Type B pancreatic cell (in vitro differentiated cells): ENCODE measurements around the gene NBAS. TPM values are rescaled to one million over a fixed set of nuclear protein-coding genes. Genes with fewer than 3 reads are reported as not detected.

ENCODE experiments used
- DNase-seq: peaks from one replicate; pipeline ENCODE4 v3.0.0; 2021; ENCODE audit warnings: mixed read lengths; ENCODE audit not compliant: unreplicated experiment; ENCODE audit errors: extremely low spot score
- H3K27ac Mint-ChIP-seq: 2 replicates; pipeline ENCODE4 v1.8.0; 2021; ENCODE audit warnings: mild to moderate bottlenecking, mixed read lengths
- H3K27me3 Mint-ChIP-seq: 2 replicates; pipeline ENCODE4 v1.8.0; 2021; ENCODE audit warnings: mixed read lengths
- H3K36me3 Mint-ChIP-seq: 2 replicates; pipeline ENCODE4 v1.8.0; 2021; ENCODE audit warnings: mixed read lengths
- H3K4me1 Mint-ChIP-seq: one replicate; pipeline ENCODE4 v1.8.0; 2021; ENCODE audit warnings: mixed read lengths; ENCODE audit not compliant: unreplicated experiment
- H3K4me3 Mint-ChIP-seq: 2 replicates; pipeline ENCODE4 v1.8.0; 2021; ENCODE audit warnings: mild to moderate bottlenecking, mixed read lengths
- H3K9me3 Mint-ChIP-seq: 2 replicates; pipeline ENCODE4 v1.8.0; 2021; ENCODE audit warnings: mixed read lengths
- total RNA-seq: library from RNA; stranded (reverse); gene quantifications from 2 replicates; pipeline ENCODE4 v1.2.1, GENCODE V29; 2021; ENCODE audit warnings: low replicate concordance
- TF ChIP-seq, protein P1 (sequence below): fragments of 200-600 bp; sonication (generic); conservative IDR thresholded peaks from 2 replicates; pipeline ENCODE4 v1.5.0; 2021; ENCODE audit warnings: antibody characterized with exemption, mild to moderate bottlenecking

Gene NBAS
- total RNA-seq, 1 donor from 2014 or later, result 53.5 TPM

DNA sequence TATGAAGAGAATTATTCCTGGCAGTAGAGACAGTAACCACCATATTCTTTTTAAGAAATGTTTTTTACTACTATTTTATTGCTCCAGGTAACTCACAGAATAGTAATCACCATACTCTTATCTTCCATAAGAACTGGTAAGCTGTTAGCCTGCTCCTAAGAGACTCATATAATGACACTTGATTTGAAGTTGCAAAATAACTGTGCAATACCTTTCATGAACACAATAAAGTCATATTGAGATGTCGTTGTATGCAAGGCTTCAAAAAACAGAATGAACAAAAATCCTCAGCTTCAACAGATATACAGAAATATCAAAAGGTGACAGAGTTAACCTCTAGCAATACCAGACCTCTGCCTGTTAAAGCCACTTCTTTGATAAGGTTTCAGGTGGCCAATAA lies 360.1 kb downstream of the NBAS start:
- Mint-ChIP-seq H3K4me3 (no peak overlapping the region), H3K9me3 (peaks cover 1% of the 10 kb centered on the region), H3K27ac (no peak overlapping the region), H3K27me3 (no peaks in the 10 kb centered on the region), H3K4me1 (no peaks in the 10 kb centered on the region), H3K36me3 (peaks cover 9% of the 10 kb centered on the region)
- TF ChIP-seq, protein P1, sequence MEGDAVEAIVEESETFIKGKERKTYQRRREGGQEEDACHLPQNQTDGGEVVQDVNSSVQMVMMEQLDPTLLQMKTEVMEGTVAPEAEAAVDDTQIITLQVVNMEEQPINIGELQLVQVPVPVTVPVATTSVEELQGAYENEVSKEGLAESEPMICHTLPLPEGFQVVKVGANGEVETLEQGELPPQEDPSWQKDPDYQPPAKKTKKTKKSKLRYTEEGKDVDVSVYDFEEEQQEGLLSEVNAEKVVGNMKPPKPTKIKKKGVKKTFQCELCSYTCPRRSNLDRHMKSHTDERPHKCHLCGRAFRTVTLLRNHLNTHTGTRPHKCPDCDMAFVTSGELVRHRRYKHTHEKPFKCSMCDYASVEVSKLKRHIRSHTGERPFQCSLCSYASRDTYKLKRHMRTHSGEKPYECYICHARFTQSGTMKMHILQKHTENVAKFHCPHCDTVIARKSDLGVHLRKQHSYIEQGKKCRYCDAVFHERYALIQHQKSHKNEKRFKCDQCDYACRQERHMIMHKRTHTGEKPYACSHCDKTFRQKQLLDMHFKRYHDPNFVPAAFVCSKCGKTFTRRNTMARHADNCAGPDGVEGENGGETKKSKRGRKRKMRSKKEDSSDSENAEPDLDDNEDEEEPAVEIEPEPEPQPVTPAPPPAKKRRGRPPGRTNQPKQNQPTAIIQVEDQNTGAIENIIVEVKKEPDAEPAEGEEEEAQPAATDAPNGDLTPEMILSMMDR, result no peak
- DNase-seq, result no peak

DNA sequence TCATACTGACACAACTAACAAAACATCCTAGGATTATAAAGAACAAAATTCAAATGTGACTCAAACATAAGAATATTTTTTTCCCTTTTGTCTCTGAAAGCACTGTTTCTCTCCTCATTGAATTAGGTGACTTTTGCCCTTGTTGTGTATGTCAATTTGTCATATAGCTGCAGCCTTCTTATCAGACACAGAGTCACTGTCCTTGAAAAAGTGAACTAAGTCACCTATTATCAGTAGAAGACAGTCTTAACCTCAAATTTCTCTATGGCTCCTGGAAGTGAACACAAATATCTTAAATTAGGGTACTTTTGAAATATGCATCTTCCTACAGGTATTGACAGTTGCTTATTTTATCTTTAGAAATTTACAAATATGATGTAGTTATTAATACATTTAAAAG lies 360.6 kb downstream of the NBAS start:
- Mint-ChIP-seq H3K4me1 (no peaks in the 10 kb centered on the region), H3K36me3 (peaks cover 7% of the 10 kb centered on the region), H3K9me3 (no peaks in the 10 kb centered on the region), H3K27ac (no peak overlapping the region), H3K27me3 (no peaks in the 10 kb centered on the region), H3K4me3 (no peak overlapping the region)
- DNase-seq, result no peak
- TF ChIP-seq, protein P1, result no peak

DNA sequence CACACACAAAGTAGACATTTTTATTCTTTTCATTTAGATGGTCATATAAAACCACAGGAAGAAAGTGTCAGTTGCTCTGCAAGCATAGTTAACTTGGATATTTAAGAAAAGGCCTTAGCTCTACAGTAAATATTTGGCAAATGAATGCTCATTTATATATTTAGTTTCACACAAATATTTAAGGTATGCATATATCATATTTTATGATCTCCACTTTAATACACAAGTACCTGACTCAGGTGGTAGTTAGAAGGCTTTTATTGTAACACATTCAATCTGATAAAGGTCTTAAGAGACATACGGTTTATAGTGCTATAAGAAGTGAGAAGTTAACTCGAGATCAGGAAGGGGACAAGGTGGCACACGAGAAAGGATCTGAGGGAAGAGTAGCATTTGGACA lies 363.1 kb downstream of the NBAS start:
- H3K27me3 Mint-ChIP-seq, result no peaks in the 10 kb centered on the region
- H3K36me3 Mint-ChIP-seq, result peaks cover 13% of the 10 kb centered on the region
- no peaks in the 10 kb centered on the region for H3K9me3 Mint-ChIP-seq
- no peak overlapping the region for H3K4me3 Mint-ChIP-seq
- no peaks in the 10 kb centered on the region for H3K4me1 Mint-ChIP-seq
- TF ChIP-seq, protein P1, result no peak
- DNase-seq, result no peak
- H3K27ac Mint-ChIP-seq, result no peak overlapping the region

DNA sequence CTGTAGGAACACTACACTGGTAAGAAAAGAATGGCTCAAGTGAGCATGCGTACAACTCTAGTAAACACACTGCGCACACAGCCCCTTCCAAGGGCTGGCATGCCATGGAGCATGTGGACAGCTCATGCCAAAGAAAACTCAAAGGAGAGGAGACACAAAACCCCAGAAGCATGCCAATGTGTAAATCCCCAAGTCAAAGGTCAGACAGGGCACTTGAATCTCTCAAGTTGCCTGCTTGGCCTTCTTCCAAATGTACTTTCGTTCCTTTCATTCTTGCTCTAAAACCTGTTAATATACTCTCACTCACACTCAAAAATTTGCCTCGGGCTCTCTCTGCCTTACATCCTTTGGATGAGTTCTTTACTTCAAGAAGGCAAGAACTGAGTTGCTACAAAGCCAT lies 365.3 kb downstream of the NBAS start:
- H3K4me1 Mint-ChIP-seq, result no peaks in the 10 kb centered on the region
- H3K36me3 Mint-ChIP-seq, result peaks cover 13% of the 10 kb centered on the region
- DNase-seq, result no peak
- no peak overlapping the region for H3K4me3 Mint-ChIP-seq
- TF ChIP-seq, protein P1, result no peak
- no peaks in the 10 kb centered on the region for H3K9me3 Mint-ChIP-seq
- no peaks in the 10 kb centered on the region for H3K27me3 Mint-ChIP-seq
- H3K27ac Mint-ChIP-seq, result peak overlapping the region; percentile 32

DNA sequence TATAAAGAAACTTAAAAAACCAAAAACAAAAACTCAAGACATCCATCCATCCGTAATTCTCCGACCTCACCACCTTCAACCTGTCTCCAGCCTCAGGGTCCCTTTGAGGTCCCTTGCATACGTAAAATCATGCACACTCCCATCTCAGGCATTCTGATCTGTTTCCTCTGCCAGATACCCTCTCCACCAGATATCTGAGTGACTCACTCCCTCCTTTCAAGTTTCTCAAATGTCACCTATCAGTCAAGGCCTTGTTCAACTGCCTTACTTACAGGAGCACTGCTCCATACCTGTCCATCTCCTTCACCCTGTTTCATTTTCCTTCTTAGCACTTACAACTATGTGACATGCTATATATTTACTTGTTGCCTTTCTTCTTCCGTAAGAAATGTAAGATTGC lies 369.3 kb downstream of the NBAS start:
- Mint-ChIP-seq H3K27me3 (no peaks in the 10 kb centered on the region), H3K27ac (peak overlapping the region; percentile 59), H3K4me1 (no peaks in the 10 kb centered on the region), H3K36me3 (peaks cover 12% of the 10 kb centered on the region), H3K9me3 (no peaks in the 10 kb centered on the region), H3K4me3 (no peak overlapping the region)
- TF ChIP-seq, protein P1, result no peak
- no peak for DNase-seq

DNA sequence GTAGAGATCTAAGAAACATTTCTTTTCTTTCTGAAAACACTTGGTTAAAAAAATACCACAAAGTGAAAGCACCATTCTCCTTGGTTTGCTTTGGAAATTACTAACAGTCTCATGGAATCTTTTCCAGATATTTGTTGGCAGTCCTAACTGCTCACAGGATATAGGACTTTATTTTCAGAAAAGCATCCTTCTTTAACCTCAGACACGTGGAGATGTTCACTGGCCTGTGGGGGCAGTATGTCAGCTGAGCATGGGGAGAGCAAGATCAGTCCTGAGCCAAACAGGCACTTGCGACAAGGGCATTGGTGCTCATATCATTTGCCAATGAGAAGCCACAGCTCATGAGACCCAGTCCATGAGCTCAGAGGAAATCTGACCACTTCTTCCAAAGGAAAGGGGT lies 371.9 kb downstream of the NBAS start:
- TF ChIP-seq, protein P1, result no peak
- peaks cover 13% of the 10 kb centered on the region for H3K36me3 Mint-ChIP-seq
- H3K27me3 Mint-ChIP-seq, result no peaks in the 10 kb centered on the region
- H3K9me3 Mint-ChIP-seq, result no peaks in the 10 kb centered on the region
- no peaks in the 10 kb centered on the region for H3K4me1 Mint-ChIP-seq
- H3K27ac Mint-ChIP-seq, result no peak overlapping the region
- no peak overlapping the region for H3K4me3 Mint-ChIP-seq
- no peak for DNase-seq
